Measurements from ENCODE around the gene DNAJC7. TPM values are rescaled to one million over a fixed set of nuclear protein-coding genes. Genes with fewer than 3 reads are reported as not detected.

DNAJC7 gene
- total and polyA plus RNA-seq, 12 donors = 44.4 to 148 (median 81.1) TPM

DNA sequence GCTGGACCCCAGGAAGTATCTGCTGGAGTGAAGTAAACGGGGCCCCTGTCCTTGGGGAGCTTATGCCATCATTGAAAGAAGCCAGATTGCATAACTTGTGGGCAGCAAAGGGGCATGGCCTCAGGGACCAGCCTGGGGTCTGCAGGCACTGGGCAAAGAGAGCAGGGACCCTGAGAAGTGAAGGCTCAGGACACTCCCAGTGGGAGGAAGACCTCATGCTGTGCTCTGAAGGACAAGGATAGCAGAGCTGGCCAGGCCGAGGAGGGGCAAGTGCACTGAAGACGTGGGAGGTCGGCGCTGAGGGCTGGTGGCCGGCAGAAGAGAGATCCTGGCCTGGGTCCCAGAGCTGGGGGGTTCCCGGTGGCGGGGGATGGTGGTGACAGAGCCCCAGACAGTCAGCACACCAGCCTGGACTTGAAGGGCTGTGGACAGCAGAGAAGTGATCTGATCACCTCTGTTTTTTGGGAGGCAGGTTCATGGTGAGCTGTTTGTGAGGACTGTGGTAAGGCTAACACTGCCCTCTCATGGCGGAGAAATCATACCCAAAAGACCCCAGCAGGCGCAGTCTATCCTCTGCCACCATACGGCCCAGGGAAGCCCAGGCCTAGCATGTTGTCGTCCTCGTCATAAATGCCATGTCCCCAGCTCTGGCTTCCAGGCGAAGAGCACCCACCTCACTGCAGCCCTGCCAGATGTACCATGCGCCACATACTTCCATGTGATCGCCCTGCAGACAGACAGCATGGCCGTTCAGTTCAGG lies 57.7 kb downstream of the DNAJC7 start:
- WGBS, 4 donors = 38 to 59% (median 58%) methylated on average over 8 to 17 of the region's 17 CpGs
- no peak overlapping the region for H3K27ac ChIP-seq
- peak in 2 of 7 donors; percentile 37 to 42 for DNase-seq
- H3K4me3 ChIP-seq = no peak overlapping the region
- no peaks in the 10 kb centered on the region for H3K27me3 ChIP-seq
- H3K9me3 ChIP-seq (replicated peaks in 1 of 3) = no peaks in the 10 kb centered on the region
- intact Hi-C loops (cut with DNase I) = loop anchor here (5.0 to 10.0 kb wide), 3 partner anchors 153 to 225 kb away; partner anchors contain the start of genes DHX58 (in 1 of the 2) and HAP1 (in 1 of the 2)
- no peaks in the 10 kb centered on the region for H3K36me3 ChIP-seq (replicated peaks in 1 of 2)
- TF ChIP-seq, protein P1, sequence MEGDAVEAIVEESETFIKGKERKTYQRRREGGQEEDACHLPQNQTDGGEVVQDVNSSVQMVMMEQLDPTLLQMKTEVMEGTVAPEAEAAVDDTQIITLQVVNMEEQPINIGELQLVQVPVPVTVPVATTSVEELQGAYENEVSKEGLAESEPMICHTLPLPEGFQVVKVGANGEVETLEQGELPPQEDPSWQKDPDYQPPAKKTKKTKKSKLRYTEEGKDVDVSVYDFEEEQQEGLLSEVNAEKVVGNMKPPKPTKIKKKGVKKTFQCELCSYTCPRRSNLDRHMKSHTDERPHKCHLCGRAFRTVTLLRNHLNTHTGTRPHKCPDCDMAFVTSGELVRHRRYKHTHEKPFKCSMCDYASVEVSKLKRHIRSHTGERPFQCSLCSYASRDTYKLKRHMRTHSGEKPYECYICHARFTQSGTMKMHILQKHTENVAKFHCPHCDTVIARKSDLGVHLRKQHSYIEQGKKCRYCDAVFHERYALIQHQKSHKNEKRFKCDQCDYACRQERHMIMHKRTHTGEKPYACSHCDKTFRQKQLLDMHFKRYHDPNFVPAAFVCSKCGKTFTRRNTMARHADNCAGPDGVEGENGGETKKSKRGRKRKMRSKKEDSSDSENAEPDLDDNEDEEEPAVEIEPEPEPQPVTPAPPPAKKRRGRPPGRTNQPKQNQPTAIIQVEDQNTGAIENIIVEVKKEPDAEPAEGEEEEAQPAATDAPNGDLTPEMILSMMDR (IDR thresholded peaks at IDR 0.05) = peak in 5 of 6 experiments; percentile 27 to 40 (median 37)
- TF ChIP-seq POLR2A (IDR thresholded peaks at IDR 0.05) = no peak
- no peaks in the 10 kb centered on the region for H3K4me1 ChIP-seq (replicated peaks in 1 of 2)

GRCh38 chr17:41959030-41959335 lies 58.3 kb downstream of the DNAJC7 start:
- 59 to 83% (median 75%) methylated on average over 1 to 2 of the region's 2 CpGs for WGBS, 4 donors
- Histone ChIP-seq H3K4me3 (no peak overlapping the region), H3K27me3 (no peaks in the 10 kb centered on the region)

GRCh38 chr17:41957869-41958439 lies 59.3 kb downstream of the DNAJC7 start:
- H3K4me3 ChIP-seq = no peak overlapping the region
- H3K27me3 ChIP-seq = no peaks in the 10 kb centered on the region
- no peaks in the 10 kb centered on the region for H3K9me3 ChIP-seq (replicated peaks in 1 of 3)
- H3K4me1 ChIP-seq (replicated peaks in 1 of 2) = no peaks in the 10 kb centered on the region
- H3K27ac ChIP-seq = no peak overlapping the region
- 81 to 91% (median 86%) methylated on average over 6 of the region's 6 CpGs for WGBS, 4 donors
- no peak for DNase-seq
- no peak for TF ChIP-seq POLR2A (IDR thresholded peaks at IDR 0.05)
- TF ChIP-seq, protein P1 (IDR thresholded peaks at IDR 0.05) = no peak
- intact Hi-C loops (cut with DNase I) = loop anchor here (10.0 kb wide), 2 partner anchors 153 to 223 kb away; partner anchors contain the start of gene HAP1 (in 1 of the 2)
- H3K36me3 ChIP-seq (replicated peaks in 1 of 2) = no peaks in the 10 kb centered on the region

More at GRCh38 chr17:41959030-41959335, 58.3 kb downstream of the DNAJC7 start:
- intact Hi-C loops (cut with DNase I) = loop anchor here (10.0 kb wide), 2 partner anchors 154 to 224 kb away; partner anchors contain the start of gene HAP1 (in 1 of the 2)
- no peaks in the 10 kb centered on the region for H3K9me3 ChIP-seq (replicated peaks in 1 of 3)
- no peak overlapping the region for H3K27ac ChIP-seq
- no peak for DNase-seq
- no peaks in the 10 kb centered on the region for H3K4me1 ChIP-seq (replicated peaks in 1 of 2)
- TF ChIP-seq, protein P1 (IDR thresholded peaks at IDR 0.05) = no peak
- no peak for TF ChIP-seq POLR2A (IDR thresholded peaks at IDR 0.05)
- no peaks in the 10 kb centered on the region for H3K36me3 ChIP-seq (replicated peaks in 1 of 2)

- 62 to 73% (median 70%) methylated on average over 8 to 11 of the region's 11 CpGs for WGBS, 4 donors
- no peak for TF ChIP-seq POLR2A (IDR thresholded peaks at IDR 0.05)
- TF ChIP-seq, protein P1 (IDR thresholded peaks at IDR 0.05) = no peak
- intact Hi-C loops (cut with DNase I) = loop anchor here (10.0 kb wide), 2 partner anchors 152 to 222 kb away; partner anchors contain the start of gene HAP1 (in 1 of the 2)
These were observed 60.0 kb downstream of the DNAJC7 start for GRCh38 chr17:41957031-41957868.

More at GRCh38 chr17:41957031-41957868, 60.0 kb downstream of the DNAJC7 start:
- Histone ChIP-seq H3K27ac (no peak overlapping the region), H3K4me3 (no peak overlapping the region), H3K27me3 (no peaks in the 10 kb centered on the region), H3K36me3 (replicated peaks in 1 of 2) (no peaks in the 10 kb centered on the region), H3K9me3 (replicated peaks in 1 of 3) (no peaks in the 10 kb centered on the region), H3K4me1 (replicated peaks in 1 of 2) (no peaks in the 10 kb centered on the region)
- DNase-seq = no peak

Data from adrenal gland (tissue), 12 donors.